ENCODE data around the gene JMJD1C.

The JMJD1C gene

GRCh38 chr10:63133056-63133820 lies 332.5 kb downstream of the JMJD1C start, which contains the start of gene NRBF2 (continued):
- TF ChIP-seq ZSCAN4 (tag by site-specific recombination; IDR thresholded peaks at IDR 0.05) (no peak), ZFP69B (tag by site-specific recombination; IDR thresholded peaks at IDR 0.05) (peak; percentile 86), ZNF169 (tag by site-specific recombination; IDR thresholded peaks at IDR 0.05) (no peak), ZNF2 (tag by site-specific recombination; IDR thresholded peaks at IDR 0.05) (peak; percentile 97), ZBTB7A (tag by site-specific recombination; IDR thresholded peaks at IDR 0.05; ENCODE audit: low read depth) (no peak), ZNF624 (tag by site-specific recombination; IDR thresholded peaks at IDR 0.05) (no peak), GLIS2 (tag by site-specific recombination; IDR thresholded peaks at IDR 0.05) (peak; percentile 87), MYNN (tag by site-specific recombination; IDR thresholded peaks at IDR 0.05; ENCODE audit: borderline replicate concordance) (no peak), ZNF555 (tag by site-specific recombination; conservative IDR thresholded peaks at IDR 0.05) (no peak), ZXDB (tag by site-specific recombination; IDR thresholded peaks at IDR 0.05) (peak; percentile 84; the same call in 1 of the 2 replicates), ZBTB48 (tag by site-specific recombination; IDR thresholded peaks at IDR 0.05) (peak; percentile 54; the same call in 1 of the 2 replicates), ZNF558 (tag by site-specific recombination; IDR thresholded peaks at IDR 0.05) (0 out of 2 replicates have a peak, but pooled peaks have one; percentile 3), SP3 (tag by site-specific recombination; IDR thresholded peaks at IDR 0.05) (peak; percentile 94), ZNF146 (tag by site-specific recombination; IDR thresholded peaks at IDR 0.05) (no peak), ZNF37A (tag by site-specific recombination; IDR thresholded peaks at IDR 0.05) (no peak), ZNF473 (tag by site-specific recombination; IDR thresholded peaks at IDR 0.05) (no peak), SP2 (tag by site-specific recombination; IDR thresholded peaks at IDR 0.05) (peak; percentile 95), ZNF18 (tag by site-specific recombination; IDR thresholded peaks at IDR 0.05) (no peak), ZBTB17 (tag by site-specific recombination; IDR thresholded peaks at IDR 0.05) (peak; percentile 57; the same call in 1 of the 2 replicates), ELK4 (IDR thresholded peaks at IDR 0.05; ENCODE audit: borderline replicate concordance, low read depth, low read length) (no peak), ZNF391 (tag by site-specific recombination; IDR thresholded peaks at IDR 0.05; ENCODE audit: borderline replicate concordance, low read depth) (no peak), WT1 (tag by site-specific recombination; IDR thresholded peaks at IDR 0.05) (0 out of 2 replicates have a peak, but pooled peaks have one; percentile 28), CTCF (tag by site-specific recombination; IDR thresholded peaks at IDR 0.05) (peak; percentile 90), KLF1 (tag by site-specific recombination; IDR thresholded peaks at IDR 0.05) (peak; percentile 88), ZFP37 (tag by site-specific recombination; IDR thresholded peaks at IDR 0.05) (peak; percentile 71), ZNF366 (tag by site-specific recombination; conservative IDR thresholded peaks at IDR 0.05) (no peak), ZNF132 (tag by site-specific recombination; IDR thresholded peaks at IDR 0.05; ENCODE audit: borderline replicate concordance) (no peak), ZNF423 (tag by site-specific recombination; IDR thresholded peaks at IDR 0.05) (peak; percentile 68; the same call in 1 of the 2 replicates), ZFP3 (tag by site-specific recombination; IDR thresholded peaks at IDR 0.05; ENCODE audit: low read depth) (no peak), ZNF629 (tag by site-specific recombination; IDR thresholded peaks at IDR 0.05) (peak; percentile 98), YY1 (tag by site-specific recombination; IDR thresholded peaks at IDR 0.05) (no peak), ZNF394 (tag by site-specific recombination; IDR thresholded peaks at IDR 0.05; ENCODE audit: borderline replicate concordance) (no peak), ZBTB11 (tag by site-specific recombination; conservative IDR thresholded peaks at IDR 0.05; ENCODE audit: low read depth) (peak; percentile 84)

All from HEK293 (cell line).